Sigmoid colon (tissue), 4 donors: Measurements from ENCODE around the gene SLC12A5.

Source experiments
- EP300 ChIP-seq, 4 donors: sonication (generic); formaldehyde crosslinking; IDR thresholded peaks; one replicate each; pipeline ENCODE4 v1.6.1; 2017; ENCODE audit warnings: antibody characterized with exemption in 4 of 4
- POLR2A ChIP-seq, 2 donors: fragments of 450-650 bp; IDR thresholded peaks; one replicate each; pipeline ENCODE4 v1.6.1; 2016; ENCODE audit warnings: antibody characterized with exemption in 2 of 2, mild to moderate bottlenecking in 2 of 2, moderate library complexity in 2 of 2
- POLR2AphosphoS5 ChIP-seq, 4 donors: sonication (generic); formaldehyde crosslinking; IDR thresholded peaks; one replicate each; pipeline ENCODE4 v1.6.1; 2017; ENCODE audit warnings: antibody characterized with exemption in 4 of 4
- TF ChIP-seq, protein P1 (sequence below), 4 experiments: fragments of 450-650 bp in 3 of 4; fragments of 200-600 bp in 1 of 4; IDR thresholded peaks; one replicate each; pipeline ENCODE4 v1.5.1; 2016 to 2019; ENCODE audit warnings: antibody characterized with exemption in 4 of 4, mild to moderate bottlenecking in 3 of 4, moderate library complexity in 2 of 4

DNA sequence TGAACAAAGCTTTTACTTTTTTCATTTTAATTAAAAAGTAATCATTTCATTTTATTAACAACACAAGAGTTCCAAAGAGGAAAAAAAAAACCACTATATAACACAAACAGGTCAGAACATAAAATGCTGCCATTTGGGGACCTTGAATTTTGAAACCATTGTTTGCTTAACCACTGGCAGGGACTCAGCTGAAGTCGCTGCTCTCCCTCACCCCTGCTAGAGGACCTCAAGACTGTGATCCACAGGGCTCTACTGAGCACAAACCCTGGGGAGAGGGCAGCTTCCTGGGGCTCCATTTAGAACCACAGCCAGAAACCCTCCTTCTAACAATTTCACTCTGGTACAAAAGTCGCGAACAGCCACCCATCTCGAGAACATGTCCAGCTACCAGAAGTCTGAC is 32.0 kb downstream of the SLC12A5 start:
- TF ChIP-seq EP300 (IDR thresholded peaks at IDR 0.05) (no peak), POLR2AphosphoS5 (IDR thresholded peaks at IDR 0.05) (no peak), POLR2A (IDR thresholded peaks at IDR 0.05) (no peak)
- TF ChIP-seq, protein P1, sequence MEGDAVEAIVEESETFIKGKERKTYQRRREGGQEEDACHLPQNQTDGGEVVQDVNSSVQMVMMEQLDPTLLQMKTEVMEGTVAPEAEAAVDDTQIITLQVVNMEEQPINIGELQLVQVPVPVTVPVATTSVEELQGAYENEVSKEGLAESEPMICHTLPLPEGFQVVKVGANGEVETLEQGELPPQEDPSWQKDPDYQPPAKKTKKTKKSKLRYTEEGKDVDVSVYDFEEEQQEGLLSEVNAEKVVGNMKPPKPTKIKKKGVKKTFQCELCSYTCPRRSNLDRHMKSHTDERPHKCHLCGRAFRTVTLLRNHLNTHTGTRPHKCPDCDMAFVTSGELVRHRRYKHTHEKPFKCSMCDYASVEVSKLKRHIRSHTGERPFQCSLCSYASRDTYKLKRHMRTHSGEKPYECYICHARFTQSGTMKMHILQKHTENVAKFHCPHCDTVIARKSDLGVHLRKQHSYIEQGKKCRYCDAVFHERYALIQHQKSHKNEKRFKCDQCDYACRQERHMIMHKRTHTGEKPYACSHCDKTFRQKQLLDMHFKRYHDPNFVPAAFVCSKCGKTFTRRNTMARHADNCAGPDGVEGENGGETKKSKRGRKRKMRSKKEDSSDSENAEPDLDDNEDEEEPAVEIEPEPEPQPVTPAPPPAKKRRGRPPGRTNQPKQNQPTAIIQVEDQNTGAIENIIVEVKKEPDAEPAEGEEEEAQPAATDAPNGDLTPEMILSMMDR (IDR thresholded peaks at IDR 0.05), result no peak
